Effector memory CD4-positive, alpha-beta T cell (primary cell): Measurements from ENCODE around the gene HMGCS2.

ENCODE experiments used
- DNase-seq, 3 donors: peaks; one replicate each; pipeline ENCODE4 v3.0.0-alpha.2; 2020
- H3K27ac ChIP-seq: 2 replicates; pipeline ENCODE4 v1.7.0; 2013; ENCODE audit warnings: mild to moderate bottlenecking, low read length, moderate library complexity; ENCODE audit not compliant: insufficient read depth, poor library complexity, severe bottlenecking
- H3K27me3 ChIP-seq: replicated peaks from 2 replicates; pipeline ENCODE4 v1.7.0; 2013; ENCODE audit warnings: mild to moderate bottlenecking, low read length; ENCODE audit not compliant: insufficient read depth, control insufficient read depth, poor library complexity, severe bottlenecking
- H3K36me3 ChIP-seq: 2 replicates; pipeline ENCODE4 v1.7.0; 2013; ENCODE audit warnings: mild to moderate bottlenecking, low read length, moderate library complexity; ENCODE audit not compliant: control insufficient read depth, insufficient read depth
- H3K4me1 ChIP-seq: 2 replicates; pipeline ENCODE4 v1.7.0; 2013; ENCODE audit warnings: low read length, mild to moderate bottlenecking; ENCODE audit not compliant: control insufficient read depth, insufficient read depth, poor library complexity, severe bottlenecking
- H3K4me3 ChIP-seq: 2 replicates; pipeline ENCODE4 v1.7.0; 2013; ENCODE audit warnings: low read length, low read depth, mild to moderate bottlenecking; ENCODE audit not compliant: insufficient read depth, poor library complexity, severe bottlenecking
- H3K9me3 ChIP-seq: 2 replicates; pipeline ENCODE4 v1.7.0; 2013; ENCODE audit warnings: mild to moderate bottlenecking, low read length, moderate library complexity; ENCODE audit not compliant: control insufficient read depth

The HMGCS2 gene

GRCh38 chr1:119743308-119743707 lies 25.4 kb downstream of the HMGCS2 start:
- no peak for DNase-seq
- no peak overlapping the region for H3K4me3 ChIP-seq

GRCh38 chr1:119742677-119743076 lies 26.0 kb downstream of the HMGCS2 start:
- H3K27me3 ChIP-seq: no peaks in the 10 kb centered on the region

More at GRCh38 chr1:119743308-119743707, 25.4 kb downstream of the HMGCS2 start:
- H3K4me1 ChIP-seq: no peaks in the 10 kb centered on the region
- no peaks in the 10 kb centered on the region for H3K36me3 ChIP-seq
- H3K27ac ChIP-seq: no peak overlapping the region
- no peaks in the 10 kb centered on the region for H3K27me3 ChIP-seq
- H3K9me3 ChIP-seq: no peaks in the 10 kb centered on the region

DNA sequence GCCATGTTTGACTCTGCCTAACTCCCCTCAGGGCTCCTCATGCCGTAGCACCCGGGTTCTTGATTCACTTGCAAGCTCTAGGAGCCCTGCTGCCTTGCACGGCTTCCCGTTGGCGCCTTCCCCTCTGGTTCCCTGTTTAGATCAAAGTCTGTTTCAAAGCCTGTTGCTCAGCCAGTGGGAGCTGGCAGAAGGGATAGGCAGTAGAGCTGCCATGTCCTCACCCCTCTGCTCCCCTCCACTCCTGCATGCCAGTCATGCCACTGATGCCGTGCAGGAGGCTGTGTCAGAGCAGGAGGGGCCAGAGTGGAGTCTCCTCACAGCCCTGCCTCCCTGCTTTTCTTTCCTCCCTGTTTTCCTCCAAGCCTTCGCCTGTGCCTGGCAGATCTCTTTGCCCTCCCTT lies 26.5 kb downstream of the HMGCS2 start:
- no peaks in the 10 kb centered on the region for H3K36me3 ChIP-seq
- DNase-seq: no peak
- no peaks in the 10 kb centered on the region for H3K9me3 ChIP-seq
- H3K4me3 ChIP-seq: no peak overlapping the region
- no peaks in the 10 kb centered on the region for H3K27me3 ChIP-seq
- H3K27ac ChIP-seq: no peak overlapping the region
- no peaks in the 10 kb centered on the region for H3K4me1 ChIP-seq

More at GRCh38 chr1:119742677-119743076, 26.0 kb downstream of the HMGCS2 start:
- H3K27ac ChIP-seq: no peak overlapping the region
- no peaks in the 10 kb centered on the region for H3K4me1 ChIP-seq
- no peak for DNase-seq
- H3K36me3 ChIP-seq: no peaks in the 10 kb centered on the region
- no peaks in the 10 kb centered on the region for H3K9me3 ChIP-seq
- no peak overlapping the region for H3K4me3 ChIP-seq

- Histone ChIP-seq H3K36me3 (no peaks in the 10 kb centered on the region), H3K4me1 (no peaks in the 10 kb centered on the region)
- DNase-seq: no peak
Measured at GRCh38 chr1:119740896-119741780, 27.6 kb downstream of the HMGCS2 start.

DNA sequence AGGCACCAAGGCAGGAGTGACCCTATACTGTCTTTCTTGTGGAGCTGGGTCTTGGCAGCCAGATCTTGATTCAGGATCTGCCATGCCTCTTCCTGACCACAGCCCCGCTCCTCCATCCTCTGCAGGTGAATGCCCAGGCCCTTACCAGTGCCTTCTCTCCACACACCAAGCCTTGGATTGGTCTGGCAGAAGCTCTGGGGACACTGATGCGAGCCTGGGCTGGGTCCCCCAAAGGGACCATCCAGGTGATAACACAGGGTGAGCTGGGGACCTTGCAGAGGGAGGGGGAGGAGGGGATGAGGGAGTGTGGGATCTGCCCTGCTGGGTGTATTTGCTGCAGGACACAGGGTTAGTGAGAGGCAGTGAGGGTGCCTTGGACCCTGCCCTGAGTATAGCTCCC lies 28.4 kb downstream of the HMGCS2 start:
- Histone ChIP-seq H3K9me3 (no peaks in the 10 kb centered on the region), H3K4me3 (no peak overlapping the region), H3K4me1 (no peaks in the 10 kb centered on the region), H3K27ac (no peak overlapping the region), H3K36me3 (no peaks in the 10 kb centered on the region), H3K27me3 (no peaks in the 10 kb centered on the region)
- no peak for DNase-seq

More at GRCh38 chr1:119740896-119741780, 27.6 kb downstream of the HMGCS2 start:
- H3K27me3 ChIP-seq: no peaks in the 10 kb centered on the region
- no peaks in the 10 kb centered on the region for H3K9me3 ChIP-seq
- no peak overlapping the region for H3K4me3 ChIP-seq
- no peak overlapping the region for H3K27ac ChIP-seq

GRCh38 chr1:119739150-119739549 lies 29.6 kb downstream of the HMGCS2 start:
- H3K4me3 ChIP-seq: no peak overlapping the region
- no peak for DNase-seq
- H3K27me3 ChIP-seq: no peaks in the 10 kb centered on the region
- no peaks in the 10 kb centered on the region for H3K4me1 ChIP-seq
- H3K36me3 ChIP-seq: no peaks in the 10 kb centered on the region
- no peaks in the 10 kb centered on the region for H3K9me3 ChIP-seq
- no peak overlapping the region for H3K27ac ChIP-seq

GRCh38 chr1:119738100-119738720 lies 30.5 kb downstream of the HMGCS2 start:
- H3K27ac ChIP-seq: no peak overlapping the region
- H3K4me3 ChIP-seq: no peak overlapping the region
- no peaks in the 10 kb centered on the region for H3K36me3 ChIP-seq
- no peak for DNase-seq
- H3K27me3 ChIP-seq: no peaks in the 10 kb centered on the region
- H3K9me3 ChIP-seq: no peaks in the 10 kb centered on the region
- no peaks in the 10 kb centered on the region for H3K4me1 ChIP-seq

- H3K4me3 ChIP-seq: no peak overlapping the region
- H3K27ac ChIP-seq: no peak overlapping the region
- H3K27me3 ChIP-seq: no peaks in the 10 kb centered on the region
- no peaks in the 10 kb centered on the region for H3K36me3 ChIP-seq
- H3K4me1 ChIP-seq: no peaks in the 10 kb centered on the region
- no peaks in the 10 kb centered on the region for H3K9me3 ChIP-seq
- DNase-seq: no peak
Measured at GRCh38 chr1:119737040-119737682, 31.5 kb downstream of the HMGCS2 start.

- Histone ChIP-seq H3K4me1 (no peaks in the 10 kb centered on the region), H3K9me3 (no peaks in the 10 kb centered on the region), H3K27me3 (no peaks in the 10 kb centered on the region), H3K36me3 (no peaks in the 10 kb centered on the region), H3K27ac (no peak overlapping the region), H3K4me3 (no peak overlapping the region)
- no peak for DNase-seq
Measured at GRCh38 chr1:119736649-119737039, 32.1 kb downstream of the HMGCS2 start.

DNA sequence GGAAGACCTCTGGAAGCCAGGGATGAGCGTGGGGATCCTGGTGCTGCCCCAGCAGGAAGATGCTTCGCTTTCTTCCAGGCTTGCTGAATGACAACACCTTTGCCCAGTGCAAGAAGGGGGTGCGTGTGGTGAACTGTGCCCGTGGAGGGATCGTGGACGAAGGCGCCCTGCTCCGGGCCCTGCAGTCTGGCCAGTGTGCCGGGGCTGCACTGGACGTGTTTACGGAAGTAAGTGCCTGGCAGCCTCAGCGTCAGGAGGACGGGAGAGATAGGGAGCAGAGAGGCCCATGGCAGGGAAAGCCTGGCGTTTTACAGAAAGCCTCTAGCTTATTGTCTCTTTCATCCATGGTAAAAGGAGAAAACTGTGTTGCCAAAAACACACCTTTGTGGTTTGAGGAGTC lies 33.5 kb downstream of the HMGCS2 start:
- Histone ChIP-seq H3K9me3 (no peaks in the 10 kb centered on the region), H3K4me3 (no peak overlapping the region), H3K36me3 (no peaks in the 10 kb centered on the region), H3K27ac (no peak overlapping the region), H3K27me3 (no peaks in the 10 kb centered on the region), H3K4me1 (no peaks in the 10 kb centered on the region)
- DNase-seq: no peak
